HepG2 (cell line): ENCODE data around the gene DLX3. TPM values are rescaled to one million over a fixed set of nuclear protein-coding genes. Genes with fewer than 3 reads are reported as not detected.

Source experiments
- ATAC-seq: fragments of 200-7000 bp; cut with Tn5 transposase; 3 replicates; pipeline ENCODE4 v1.9.1; 2020; ENCODE audit warnings: mild to moderate bottlenecking, moderate library complexity
- BruUV-seq: library from RNA; stranded (reverse); fragments of 400-500 nt; replicated peaks from 2 replicates; lab custom pipeline; 2021; lab: Mats Ljungman, UMichigan
- CTCF ChIA-PET: fragments of 300-600 bp; formaldehyde crosslinking; extraction: SDS; loops from one replicate; lab custom pipeline; 2021; ENCODE audit warnings: low total read pairs, inconsistent platforms, low intra/inter-chr PET ratio; lab: Yijun Ruan, JAX
- POLR2A ChIA-PET: fragments of 350-600 bp; sonication (Branson Sonifier 250); formaldehyde crosslinking; loops from one replicate; lab custom pipeline; 2020; ENCODE audit warnings: antibody characterized with exemption, inconsistent platforms; lab: Yijun Ruan, JAX
- DNase-seq: peaks from one replicate; pipeline ENCODE4 v3.0.0-alpha.2; 2015; ENCODE audit warnings: low spot score
- FAIRE-seq: peaks from 3 replicates; lab custom pipeline; 2011; peaks lifted over from hg19 to GRCh38; lab: Jason Lieb, UNC
- H2AFZ ChIP-seq: one replicate; pipeline ENCODE4 v1.6.1; 2011; ENCODE audit warnings: low read length, inconsistent platforms
- H3K27ac ChIP-seq: fragments of 300-600 bp; 3 replicates; pipeline ENCODE4 v1.8.0; 2011; ENCODE audit warnings: mixed run types, mild to moderate bottlenecking, mixed read lengths, low read length, inconsistent platforms; ENCODE audit not compliant: insufficient read depth; ENCODE audit errors: extremely low read length
- H3K27me3 ChIP-seq, 2 experiments: fragments of 200-600 bp in 1 of 2; 2 replicates in 1 of 2; 3 replicates in 1 of 2; pipeline versions ENCODE4 v1.6.0 to v1.8.0; 2011; ENCODE audit warnings: low read length in 2 of 2, mild to moderate bottlenecking in 2 of 2, moderate library complexity in 2 of 2, inconsistent platforms in 1 of 2; ENCODE audit not compliant: insufficient read depth in 2 of 2, control insufficient read depth in 1 of 2
- H3K36me3 ChIP-seq, 2 experiments: fragments of 200-600 bp in 1 of 2; replicated peaks in 1 of 2; 2 replicates in 1 of 2; 3 replicates in 1 of 2; pipeline versions ENCODE4 v1.5.1 to v1.8.0; 2011; ENCODE audit warnings: low read length in 2 of 2, inconsistent platforms in 1 of 2; ENCODE audit not compliant: insufficient read depth in 2 of 2, control insufficient read depth in 1 of 2
- H3K4me1 ChIP-seq: 2 replicates; pipeline ENCODE4 v1.5.1; 2012; ENCODE audit warnings: low read length, inconsistent platforms; ENCODE audit not compliant: insufficient read depth
- H3K4me2 ChIP-seq: 2 replicates; pipeline ENCODE4 v1.6.0; 2011; ENCODE audit warnings: low read depth, low read length, inconsistent platforms
- H3K4me3 ChIP-seq, 3 experiments: fragments of 200-600 bp in 1 of 3; sonication (generic), shearing (Covaris generic) in 1 of 3; replicated peaks in 1 of 3; 2 replicates each; pipeline ENCODE4 v1.5.1; 2011 to 2016; ENCODE audit warnings: low read length in 3 of 3, inconsistent platforms in 2 of 3, low read depth in 2 of 3, mild to moderate bottlenecking in 2 of 3, control low read depth in 1 of 3, mixed read lengths in 1 of 3; ENCODE audit not compliant: insufficient read depth in 1 of 3
- H3K79me2 ChIP-seq: one replicate; pipeline ENCODE4 v1.6.1; 2011; ENCODE audit warnings: low read length, inconsistent platforms; ENCODE audit not compliant: insufficient read depth
- H3K9ac ChIP-seq: 2 replicates; pipeline ENCODE4 v1.6.0; 2011; ENCODE audit warnings: mild to moderate bottlenecking, low read depth, low read length, inconsistent platforms; ENCODE audit not compliant: insufficient read depth
- H3K9me3 ChIP-seq: 2 replicates; pipeline ENCODE4 v1.5.1; 2012; ENCODE audit warnings: mild to moderate bottlenecking, low read length
- H4K20me1 ChIP-seq: 2 replicates; pipeline ENCODE4 v1.6.0; 2011; ENCODE audit warnings: inconsistent platforms, mild to moderate bottlenecking, low read length, moderate library complexity; ENCODE audit not compliant: insufficient read depth
- CENPBD1 ChIP-seq: sonication (generic); formaldehyde crosslinking; IDR thresholded peaks from 2 replicates; pipeline ENCODE4 v1.8.0; 2022; ENCODE audit warnings: missing genetic modification reagents, low read depth, mild to moderate bottlenecking, borderline replicate concordance
- ISL2 ChIP-seq: sonication (generic); formaldehyde crosslinking; IDR thresholded peaks from 2 replicates; pipeline ENCODE4 v1.5.0; 2020; ENCODE audit warnings: missing genetic modification reagents
- RAD21 ChIP-seq: fragments of 450-650 bp; formaldehyde crosslinking; IDR thresholded peaks from 2 replicates; pipeline ENCODE4 v1.5.0; 2020; ENCODE audit warnings: mild to moderate bottlenecking
- RARA ChIP-seq: IDR thresholded peaks from 2 replicates; pipeline ENCODE4 v1.6.1; 2016; ENCODE audit warnings: missing genetic modification reagents, missing compliant biosample characterization
- RARG ChIP-seq: sonication (generic); formaldehyde crosslinking; IDR thresholded peaks from 2 replicates; pipeline ENCODE4 v1.4.0; 2020; ENCODE audit warnings: low read depth, mild to moderate bottlenecking, missing genetic modification reagents
- THRA ChIP-seq: sonication (generic); formaldehyde crosslinking; IDR thresholded peaks from 2 replicates; pipeline ENCODE4 v1.4.0; 2020; ENCODE audit warnings: missing genetic modification reagents, borderline replicate concordance
- ZFAT ChIP-seq: sonication (generic); formaldehyde crosslinking; conservative IDR thresholded peaks from 2 replicates; pipeline ENCODE4 v1.8.1; 2023; ENCODE audit warnings: missing genetic modification reagents, inconsistent platforms
- ZHX2 ChIP-seq, 2 experiments: sonication (generic) in 1 of 2; formaldehyde crosslinking in 1 of 2; IDR thresholded peaks; 2 replicates each; pipeline versions ENCODE4 v1.6.1 to v1.9.0; 2014 to 2022; ENCODE audit warnings: antibody characterized with exemption in 1 of 2, borderline replicate concordance in 1 of 2, inconsistent platforms in 1 of 2, low read depth in 1 of 2, missing genetic modification reagents in 1 of 2
- ZNF3 ChIP-seq: IDR thresholded peaks from 2 replicates; pipeline ENCODE4 v1.7.0; 2017; ENCODE audit warnings: inconsistent platforms
- WGBS: methylation state at CpG from one replicate; pipeline ENCODE4 v1.1.6; 2017; ENCODE audit warnings: low lambda C conversion rate; 5-methylcytosine and 5-hydroxymethylcytosine counted together
- in situ Hi-C: cut with HindIII; loops from 2 replicates; pipeline ENCODE4 v1.10.0; 2017; ENCODE audit warnings: low pct_unique_long_range_greater_than_20kb; ENCODE audit not compliant: extremely low pct_ligation_motif_present
- intact Hi-C: fragments of 100-400 bp; cut with micrococcal nuclease; formaldehyde crosslinking; loops from one replicate; pipeline ENCODE4 v1.10.0; 2022; ENCODE audit not compliant: unreplicated experiment
- polyA plus RNA-seq, 8 experiments: library from polyadenylated mRNA; depleted of rRNA in 3 of 8; stranded (reverse) in 7 of 8; unstranded in 1 of 8; fragments of >200 nt; fragmentation: Illumina TruSeq in 4 of 8; extraction: Trizol in 4 of 8; gene quantifications; 2 replicates each; pipeline versions ENCODE4 v1.2.1 to v1.2.3, GENCODE V29; 2011 to 2016; ENCODE audit warnings: low read depth in 4 of 8, missing spikeins in 1 of 8, mixed read lengths in 1 of 8; ENCODE audit not compliant: insufficient read depth in 1 of 8
- total RNA-seq, 5 experiments: library from RNA; depleted of rRNA; stranded (reverse); fragments of >200 nt; fragmentation: Illumina TruSeq; extraction: Trizol; gene quantifications; 2 replicates each; pipeline ENCODE4 v1.2.3, GENCODE V29; 2016; ENCODE audit warnings: low read depth in 1 of 5
- TF ChIP-seq, protein P1 (sequence below): IDR thresholded peaks from 2 replicates; pipeline ENCODE4 v1.6.1; 2016; ENCODE audit warnings: missing biosample characterization, missing genetic modification reagents, low read depth

The DLX3 gene
- total and polyA plus RNA-seq, 2 of the 13 experiments (the other 11 are each of a cell fraction or from before 2014, with no cell fraction given): 0.03 TPM; not detected in 1

DNA sequence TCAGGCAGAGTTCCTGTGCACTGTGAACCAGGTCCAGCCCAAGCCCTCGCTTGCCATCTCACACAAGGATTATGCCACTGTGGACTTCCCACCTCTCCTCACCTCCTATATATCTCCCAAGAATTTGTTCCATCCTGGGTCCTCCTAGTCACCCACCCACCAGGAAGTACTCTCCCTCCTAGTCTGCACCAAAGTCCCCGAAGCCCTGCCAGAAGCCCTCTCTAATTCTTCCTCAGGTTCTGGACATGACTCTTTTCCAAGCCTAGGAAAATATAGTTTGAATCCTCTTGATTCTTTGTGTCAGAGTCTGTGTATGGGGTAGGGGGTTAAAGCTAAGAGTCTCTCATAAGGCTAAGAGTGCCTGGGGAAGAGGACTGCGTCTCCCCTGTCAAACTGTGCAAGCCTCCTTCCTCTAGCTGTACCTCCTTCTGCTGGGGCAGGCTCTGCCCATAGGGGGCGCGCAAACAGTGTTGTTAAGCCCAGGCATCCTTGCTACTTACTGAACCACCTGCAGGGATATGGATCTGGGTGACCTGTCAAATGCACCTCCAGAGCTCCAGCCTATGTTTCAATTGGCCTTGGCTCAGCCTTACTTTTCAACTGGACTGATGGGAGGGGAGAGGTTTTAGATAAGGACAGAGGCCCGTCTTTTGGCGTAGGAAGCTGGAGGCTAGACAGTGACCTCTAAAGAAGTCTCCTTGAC, 42.7 kb downstream of the DLX3 start (continued):
- 0 out of 2 replicates have a peak, but pooled peaks have one; percentile 24 for TF ChIP-seq THRA (CRISPR knock-in tag)
- TF ChIP-seq ZNF3 (CRISPR knock-in tag): no peak
- no peak for TF ChIP-seq CENPBD1 (CRISPR knock-in tag)
- TF ChIP-seq ISL2 (CRISPR knock-in tag): no peak
- no peak for TF ChIP-seq ZFAT (CRISPR knock-in tag)
- peak; percentile 74 for TF ChIP-seq RAD21 (CRISPR knock-in tag)

DNA sequence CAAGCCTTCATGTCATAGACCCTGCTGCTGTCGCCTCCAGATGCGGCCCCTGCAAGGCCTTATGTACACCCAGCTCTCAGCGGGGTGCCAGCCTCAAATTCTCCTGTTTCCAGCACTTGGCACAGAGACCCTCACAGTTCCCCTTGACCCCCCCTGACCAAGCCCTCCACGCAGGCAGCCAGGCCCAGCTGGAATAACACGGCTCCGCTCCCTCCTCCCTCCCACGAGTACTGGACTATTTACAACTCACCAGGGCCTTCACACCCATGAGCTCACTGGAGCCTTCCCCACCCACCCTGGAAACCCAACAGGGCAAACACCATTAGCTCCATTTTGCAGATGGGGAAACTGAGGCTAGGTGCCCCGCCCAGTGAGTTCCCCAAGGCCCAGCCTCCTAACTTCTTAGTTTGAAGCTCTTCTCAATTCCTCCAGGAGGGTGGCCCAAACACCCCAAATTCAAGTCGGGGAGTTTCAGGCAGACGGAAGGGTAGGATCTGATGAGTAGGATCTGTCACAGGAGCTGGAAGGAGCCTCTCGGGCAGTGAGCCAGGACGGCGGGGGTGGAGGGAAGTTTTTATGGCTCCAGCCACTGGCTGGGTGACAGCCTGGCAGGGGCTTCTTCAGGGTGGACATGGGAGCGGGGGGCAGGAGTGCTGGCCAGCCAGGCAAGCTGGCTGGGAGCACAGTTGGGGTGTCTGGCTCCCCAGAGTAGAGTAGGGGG, 43.5 kb downstream of the DLX3 start:
- intact Hi-C loops (loop anchor here (1.0 to 5.0 kb wide), 2 partner anchors 46 to 71 kb away; partner anchors contain the start of gene DLX3), in situ Hi-C loops (loop anchor here (5.0 kb wide), 1 partner anchor 41 kb away; no protein-coding TSS in a partner anchor)
- Histone ChIP-seq H3K79me2 (no peaks in the 10 kb centered on the region), H4K20me1 (no peaks in the 10 kb centered on the region), H3K4me2 (no peak overlapping the region), H3K27ac (no peak overlapping the region), H3K4me1 (peaks cover 30% of the 10 kb centered on the region), H3K36me3 (no peaks in the 10 kb centered on the region), H3K27me3 (peaks cover 5 to 47% of the 10 kb centered on the region in 2 experiments; a peak in 4 of 5 replicates), H3K4me3 (no peak overlapping the region), H3K9me3 (no peaks in the 10 kb centered on the region), H2AFZ (no peak overlapping the region), H3K9ac (no peak overlapping the region)
- no peak for FAIRE-seq
- 43% methylated on average over 14 of the region's 14 CpGs for WGBS
- ChIA-PET POLR2A (interaction anchor here (1.0 kb wide), 1 partner anchor 19 kb away, joined by 3 read pairs; no protein-coding TSS in a partner anchor), CTCF (interaction anchor here (1.3 to 3.6 kb wide), 3 partner anchors 46 to 90 kb away, joined by 4 to 27 read pairs (median 7); no protein-coding TSS in a partner anchor)
- BruUV-seq: no TSS peak
- no peak for ATAC-seq
- DNase-seq: no peak
- TF ChIP-seq RARA (CRISPR knock-in tag): no peak
- TF ChIP-seq, protein P1, sequence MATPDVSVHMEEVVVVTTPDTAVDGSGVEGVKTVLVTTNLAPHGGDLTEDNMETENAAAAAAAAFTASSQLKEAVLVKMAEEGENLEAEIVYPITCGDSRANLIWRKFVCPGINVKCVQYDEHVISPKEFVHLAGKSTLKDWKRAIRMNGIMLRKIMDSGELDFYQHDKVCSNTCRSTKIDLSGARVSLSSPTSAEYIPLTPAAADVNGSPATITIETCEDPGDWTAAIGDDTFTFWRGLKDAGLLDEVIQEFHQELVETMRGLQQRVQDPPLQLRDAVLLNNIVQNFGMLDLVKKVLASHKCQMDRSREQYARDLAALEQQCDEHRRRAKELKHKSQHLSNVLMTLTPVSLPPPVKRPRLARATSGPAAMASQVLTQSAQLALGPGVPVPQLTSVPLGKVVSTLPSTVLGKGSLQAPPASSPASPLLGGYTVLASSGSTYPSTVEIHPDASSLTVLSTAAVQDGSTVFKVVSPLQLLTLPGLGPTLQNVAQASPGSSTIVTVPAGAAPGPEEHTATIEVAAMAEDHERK (CRISPR knock-in tag): no peak
- no peak for TF ChIP-seq ZHX2 (IDR thresholded peaks at IDR 0.05; ENCODE audit: low read depth)
- no peak for TF ChIP-seq ZHX2 (CRISPR knock-in tag; IDR thresholded peaks at IDR 0.05; ENCODE audit: borderline replicate concordance)
- TF ChIP-seq RARG: no peak
